NCI-H1092 (cell line): ENCODE measurements around the gene CAGE1.

Experiments
- DNase-seq: peaks from one replicate; lab custom pipeline; 2025; lab: John Stamatoyannopoulos, UW

Gene CAGE1

GRCh38 chr6:7309050-7309449 lies 80.5 kb downstream of the CAGE1 start:
- no peak for DNase-seq

GRCh38 chr6:7307533-7307932 lies 82.0 kb downstream of the CAGE1 start:
- no peak for DNase-seq

GRCh38 chr6:7304821-7305220 lies 84.7 kb downstream of the CAGE1 start:
- DNase-seq: no peak

- no peak for DNase-seq
Measured at GRCh38 chr6:7301702-7302101, 87.8 kb downstream of the CAGE1 start.

GRCh38 chr6:7300926-7301325 lies 88.6 kb downstream of the CAGE1 start:
- DNase-seq: no peak

- no peak for DNase-seq
Measured at GRCh38 chr6:7298113-7298512, 91.4 kb downstream of the CAGE1 start.

GRCh38 chr6:7296602-7297001 lies 92.9 kb downstream of the CAGE1 start:
- DNase-seq: no peak

- DNase-seq: no peak
Measured at GRCh38 chr6:7295916-7296315, 93.6 kb downstream of the CAGE1 start.

- DNase-seq: no peak
Measured at GRCh38 chr6:7292596-7293255, 96.8 kb downstream of the CAGE1 start.

- DNase-seq: no peak
Measured at GRCh38 chr6:7290079-7290478, 99.5 kb downstream of the CAGE1 start.

GRCh38 chr6:7285416-7285815 lies 104.1 kb downstream of the CAGE1 start:
- no peak for DNase-seq

- no peak for DNase-seq
Measured at GRCh38 chr6:7283676-7284075, 105.9 kb downstream of the CAGE1 start.

- DNase-seq: no peak
Measured at GRCh38 chr6:7282097-7282906, 107.2 kb downstream of the CAGE1 start.
